HFFc6 (cell line): ENCODE measurements around the gene THY1. TPM values are rescaled to one million over a fixed set of nuclear protein-coding genes. Genes with fewer than 3 reads are reported as not detected.
"Not testable (repeated sequence)": the region's sequence is repeated elsewhere in the genome, so short reads cannot be mapped to it uniquely, and the experiment has no call there.

Experiments
- DNase-seq: peaks from one replicate; pipeline ENCODE4 v3.0.0-alpha.2; 2018
- H3K27ac Mint-ChIP-seq: 2 replicates; pipeline ENCODE4 v1.8.0; 2020; ENCODE audit warnings: mild to moderate bottlenecking, mixed read lengths
- H3K27me3 Mint-ChIP-seq: 2 replicates; pipeline ENCODE4 v1.8.0; 2021; ENCODE audit warnings: mild to moderate bottlenecking, moderate library complexity, mixed read lengths; ENCODE audit not compliant: insufficient read depth
- H3K36me3 Mint-ChIP-seq: 2 replicates; pipeline ENCODE4 v1.8.0; 2021; ENCODE audit warnings: low read depth, mixed read lengths
- H3K4me1 Mint-ChIP-seq: 2 replicates; pipeline ENCODE4 v1.8.0; 2020; ENCODE audit warnings: low read depth, mixed read lengths
- H3K4me3 Mint-ChIP-seq: 2 replicates; pipeline ENCODE4 v1.8.0; 2020; ENCODE audit warnings: mild to moderate bottlenecking, moderate library complexity, mixed read lengths
- H3K9me3 Mint-ChIP-seq: 2 replicates; pipeline ENCODE4 v1.8.0; 2020; ENCODE audit warnings: mild to moderate bottlenecking, mixed read lengths
- CTCF ChIP-seq: fragments of 200-600 bp; sonication (generic); IDR thresholded peaks from 2 replicates; pipeline ENCODE4 v1.5.0; 2021; ENCODE audit warnings: antibody characterized with exemption, mild to moderate bottlenecking
- total RNA-seq, 6 experiments: library from RNA; stranded (reverse); fragmentation: NEBNext Ultra II Directional; extraction: Animal tissue kit (Norgen Biotek cat#: 25700); gene quantifications; 2 replicates in 1 of 6; 3 replicates in 5 of 6; pipeline ENCODE4 v1.2.3, GENCODE V29; 2021

THY1 gene
- total RNA-seq, 6 experiments from 2014 or later: 705 to 934 (median 790) TPM

DNA sequence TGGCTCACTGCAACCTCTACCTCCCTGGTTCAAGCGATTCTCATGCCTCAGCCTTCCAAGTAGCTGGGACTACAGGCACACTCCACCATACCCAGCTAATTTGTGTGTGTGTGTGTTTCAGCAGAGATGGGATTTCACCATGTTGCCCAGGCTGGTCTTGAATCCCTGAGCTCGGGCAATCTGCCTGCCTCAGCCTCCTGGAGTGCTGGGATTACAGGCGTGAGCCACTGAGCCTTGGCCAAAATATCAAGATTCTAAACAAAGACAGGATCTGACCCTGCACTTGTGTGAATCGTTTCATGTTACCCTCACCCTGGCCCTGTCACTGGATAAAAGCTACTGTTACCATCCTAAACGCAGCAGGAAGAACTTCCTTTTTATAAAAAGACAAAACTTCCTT, 15.6 kb upstream of the THY1 start:
- no peaks in the 10 kb centered on the region for H3K36me3 Mint-ChIP-seq
- H3K4me1 Mint-ChIP-seq: peaks cover 21% of the 10 kb centered on the region
- H3K4me3 Mint-ChIP-seq: no peak overlapping the region
- no peak for DNase-seq
- no peaks in the 10 kb centered on the region for H3K9me3 Mint-ChIP-seq
- TF ChIP-seq CTCF: no peak
- H3K27ac Mint-ChIP-seq: no peak overlapping the region
- H3K27me3 Mint-ChIP-seq: peaks cover 7% of the 10 kb centered on the region

DNA sequence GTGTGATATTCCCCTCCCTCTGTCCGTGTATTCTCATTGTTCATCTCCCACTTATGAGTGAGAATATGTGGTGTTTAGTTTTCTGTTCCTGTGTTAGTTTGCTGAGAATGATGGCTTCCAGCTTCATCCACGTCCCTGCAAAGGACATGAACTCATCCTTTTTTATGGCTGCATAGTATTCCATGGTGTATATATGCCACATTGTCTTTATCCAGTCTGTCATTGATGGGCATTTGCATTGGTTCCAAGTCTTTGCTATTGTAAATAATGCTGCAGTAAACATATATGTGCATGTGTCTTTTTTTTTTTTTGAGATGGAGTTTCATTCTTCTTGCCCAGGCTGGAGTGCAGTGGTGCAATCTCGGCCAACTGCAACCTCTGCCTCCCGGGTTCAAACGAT, 14.5 kb upstream of the THY1 start:
- H3K27ac Mint-ChIP-seq, DNase-seq, H3K9me3 Mint-ChIP-seq, H3K36me3 Mint-ChIP-seq, H3K4me3 Mint-ChIP-seq, H3K27me3 Mint-ChIP-seq: not testable (repeated sequence)
- H3K4me1 Mint-ChIP-seq: peaks cover 32% of the 10 kb centered on the region

DNA sequence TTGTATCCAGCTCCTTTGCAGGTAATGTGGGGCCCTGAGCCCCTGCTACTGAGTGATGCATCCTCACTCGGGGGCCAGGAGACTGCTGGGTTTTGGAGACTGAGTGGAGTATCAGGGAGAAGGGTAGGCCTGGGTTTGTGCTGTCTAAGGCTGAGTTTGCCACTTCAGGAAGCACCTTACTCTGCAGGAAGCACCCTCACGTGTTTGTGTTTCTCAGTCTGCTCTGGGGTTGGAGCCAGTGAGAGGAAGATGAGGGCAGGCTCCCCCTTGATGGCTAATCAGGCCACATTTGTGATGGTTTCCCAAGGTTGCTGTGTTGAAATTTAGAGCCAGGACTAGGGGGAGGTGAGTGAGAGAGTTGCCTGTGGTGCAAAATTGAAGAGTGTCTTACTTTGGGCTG, 13.7 kb upstream of the THY1 start:
- DNase-seq: no peak
- Mint-ChIP-seq H3K27ac (no peak overlapping the region), H3K36me3 (no peaks in the 10 kb centered on the region), H3K4me3 (no peak overlapping the region), H3K27me3 (peaks cover 8% of the 10 kb centered on the region), H3K9me3 (no peaks in the 10 kb centered on the region), H3K4me1 (peaks cover 40% of the 10 kb centered on the region)
- TF ChIP-seq CTCF: no peak

GRCh38 chr11:119436093-119436492, 13.1 kb upstream of the THY1 start:
- Mint-ChIP-seq H3K27me3 (peaks cover 8% of the 10 kb centered on the region), H3K27ac (no peak overlapping the region), H3K4me1 (peaks cover 45% of the 10 kb centered on the region), H3K36me3 (no peaks in the 10 kb centered on the region), H3K4me3 (no peak overlapping the region), H3K9me3 (no peaks in the 10 kb centered on the region)
- no peak for TF ChIP-seq CTCF
- no peak for DNase-seq

GRCh38 chr11:119434591-119435330, 11.8 kb upstream of the THY1 start:
- DNase-seq: no peak
- Mint-ChIP-seq H3K27ac (no peak overlapping the region), H3K27me3 (peaks cover 11% of the 10 kb centered on the region), H3K36me3 (no peaks in the 10 kb centered on the region), H3K4me3 (no peak overlapping the region), H3K4me1 (peaks cover 45% of the 10 kb centered on the region), H3K9me3 (no peaks in the 10 kb centered on the region)
- TF ChIP-seq CTCF: no peak

GRCh38 chr11:119433358-119433725, 10.4 kb upstream of the THY1 start:
- H3K36me3 Mint-ChIP-seq: no peaks in the 10 kb centered on the region
- peaks cover 14% of the 10 kb centered on the region for H3K27me3 Mint-ChIP-seq
- H3K4me3 Mint-ChIP-seq: peak overlapping the region; percentile 82
- H3K9me3 Mint-ChIP-seq: no peaks in the 10 kb centered on the region
- peaks cover 45% of the 10 kb centered on the region for H3K4me1 Mint-ChIP-seq
- no peak for TF ChIP-seq CTCF
- H3K27ac Mint-ChIP-seq: peak overlapping the region; percentile 94
- peak; percentile 69 for DNase-seq
